Right renal cortex interstitium (tissue), 3 donors: Measurements from ENCODE around the gene C10orf120. TPM values are rescaled to one million over a fixed set of nuclear protein-coding genes. Genes with fewer than 3 reads are reported as not detected.

Experiments used
- DNase-seq, 3 donors: peaks; one replicate each; pipeline ENCODE4 v3.0.0-alpha.2; 2013; ENCODE audit warnings: low read depth in 3 of 3, low spot score in 2 of 3
- polyA plus RNA-seq, 3 donors: library from polyadenylated mRNA; unstranded; fragments of 120-200 nt; gene quantifications; one replicate each; pipeline ENCODE4 v1.2.1, GENCODE V29; 2013; ENCODE audit not compliant: insufficient read length in 3 of 3

The C10orf120 gene
- polyA plus RNA-seq, 3 donors, result not detected

DNA sequence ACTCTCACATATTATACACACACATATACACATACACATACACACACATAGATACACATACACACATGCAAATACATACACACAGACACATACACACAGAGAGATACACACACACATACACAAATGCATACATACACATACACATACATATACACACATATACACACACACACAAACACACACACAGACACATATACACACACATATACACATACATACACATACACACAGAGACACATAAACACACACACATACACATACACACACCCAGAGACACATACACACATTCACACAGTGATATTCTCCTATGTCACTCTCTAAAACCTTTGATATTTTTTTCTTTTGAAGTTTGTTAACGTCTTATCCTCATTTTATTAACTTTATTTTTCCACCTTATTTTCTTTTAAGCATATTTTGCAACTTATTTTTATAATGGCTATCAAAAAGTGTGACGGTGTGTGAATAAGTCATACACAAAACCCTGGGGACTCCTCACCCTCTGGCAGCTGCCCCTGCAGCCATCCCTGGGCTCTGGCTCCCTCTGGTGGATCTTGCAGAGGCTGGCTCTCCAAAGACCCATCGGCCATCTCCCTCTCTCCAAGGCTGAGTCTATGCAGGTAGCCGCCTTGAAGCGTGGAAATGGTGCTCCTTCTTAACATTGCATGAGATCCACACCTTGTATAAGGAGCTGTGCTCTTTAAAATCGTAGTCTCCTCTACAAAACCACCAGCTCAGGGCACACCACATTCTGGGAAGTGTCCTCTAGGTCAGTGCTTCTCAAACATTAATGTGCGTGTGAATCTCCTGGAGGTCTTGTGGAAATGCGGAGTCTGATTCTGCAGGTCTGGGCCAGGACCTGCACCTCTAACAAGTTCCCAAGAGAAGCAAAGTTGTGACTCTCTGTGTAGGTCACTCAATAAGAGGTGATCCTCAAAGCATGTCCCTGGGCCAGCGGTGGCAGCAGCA is 4.1 kb upstream of the C10orf120 start:
- peak in 2 of 3 donors; percentile 32 to 38 for DNase-seq

- DNase-seq, result no peak
Measured at GRCh38 chr10:122702275-122702674, 2.6 kb upstream of the C10orf120 start.

GRCh38 chr10:122701652-122702051 is 2.0 kb upstream of the C10orf120 start:
- DNase-seq, result no peak

DNA sequence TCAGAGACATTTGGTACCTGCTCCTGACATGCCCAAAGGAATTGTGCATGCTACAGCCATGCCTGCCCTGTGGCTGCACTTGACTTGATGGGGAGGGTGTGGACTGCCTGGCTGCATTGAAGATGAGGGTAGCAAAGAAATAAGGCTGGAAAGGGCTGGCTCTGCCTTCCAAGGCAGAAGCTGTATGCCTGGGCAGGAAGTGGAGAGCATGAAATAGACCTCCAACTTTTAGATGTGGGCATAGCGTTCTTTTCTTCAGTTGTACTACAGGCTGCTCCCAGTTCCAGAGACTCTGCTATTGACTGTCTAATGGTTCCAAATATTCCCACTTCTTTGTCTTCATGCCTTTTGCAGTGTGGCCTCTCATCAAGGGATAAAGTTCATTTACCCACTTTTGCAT is 3.0 kb downstream of the C10orf120 start:
- no peak for DNase-seq

GRCh38 chr10:122692744-122693143 is 6.9 kb downstream of the C10orf120 start:
- no peak for DNase-seq

DNA sequence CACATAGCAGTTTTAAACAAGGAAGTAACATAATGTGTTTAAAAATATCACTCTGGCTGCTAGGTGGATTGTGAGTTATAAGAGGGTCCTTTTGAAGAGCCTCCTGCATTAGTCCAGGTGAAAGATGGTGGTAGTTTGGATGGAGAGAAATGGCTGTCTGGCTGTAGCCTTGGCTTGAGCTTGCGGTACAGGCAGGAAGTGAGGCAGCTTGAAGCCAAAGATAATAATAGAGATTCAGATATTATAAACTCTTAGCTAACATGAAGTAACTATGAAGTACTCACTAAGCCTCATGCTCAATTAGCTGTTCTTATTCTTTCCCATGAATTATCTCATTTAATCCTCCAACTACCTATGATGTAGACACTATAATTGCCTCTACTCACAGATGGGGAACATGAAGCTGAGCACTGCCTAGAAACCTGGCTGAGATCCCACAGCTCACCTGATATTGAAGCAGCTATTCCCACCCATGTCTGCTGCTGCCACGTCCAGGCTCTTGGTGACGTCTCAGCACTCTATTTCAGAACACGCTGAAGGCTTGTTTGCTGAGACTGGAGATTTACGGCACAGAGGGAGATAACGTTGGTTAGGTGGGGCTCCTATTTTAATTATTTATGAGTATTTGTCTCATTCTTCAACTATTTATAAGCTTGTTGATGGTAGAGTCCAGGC is 10.4 kb downstream of the C10orf120 start:
- DNase-seq, result no peak

DNA sequence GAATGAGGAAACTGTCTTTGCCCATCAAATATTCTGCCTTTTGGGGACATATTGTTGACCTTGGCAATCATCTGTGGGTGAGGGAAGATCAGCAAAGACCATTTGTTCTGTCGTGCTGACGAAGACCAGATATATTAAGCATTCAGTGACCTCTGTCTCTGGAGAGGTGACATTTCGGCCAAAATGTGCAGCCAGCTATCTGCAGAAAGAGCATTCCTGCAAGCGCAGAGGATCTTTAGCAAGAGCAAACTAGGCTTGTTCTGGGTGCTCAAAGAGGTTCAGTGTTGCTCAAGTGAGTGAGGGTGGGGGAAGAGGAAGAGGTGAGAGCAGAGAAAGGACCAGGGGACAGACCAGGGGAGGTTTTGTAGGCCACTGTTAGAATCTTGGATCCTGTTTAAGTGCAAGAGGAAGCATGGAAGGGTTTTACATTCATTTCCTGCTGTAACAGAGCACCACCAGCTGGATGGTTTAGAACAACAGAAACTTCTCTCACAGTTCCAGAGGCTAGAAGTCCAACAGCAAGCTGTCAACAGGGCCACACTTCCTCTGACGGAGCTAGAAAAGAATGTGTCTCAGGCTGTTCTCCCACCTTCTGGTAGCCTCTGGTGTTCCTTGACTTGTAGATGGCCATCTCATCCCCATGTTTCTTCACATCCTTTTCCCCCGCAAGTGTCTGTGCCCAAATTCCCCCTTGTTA is 11.2 kb downstream of the C10orf120 start:
- peak in 1 of 3 donors; percentile 10 for DNase-seq

DNA sequence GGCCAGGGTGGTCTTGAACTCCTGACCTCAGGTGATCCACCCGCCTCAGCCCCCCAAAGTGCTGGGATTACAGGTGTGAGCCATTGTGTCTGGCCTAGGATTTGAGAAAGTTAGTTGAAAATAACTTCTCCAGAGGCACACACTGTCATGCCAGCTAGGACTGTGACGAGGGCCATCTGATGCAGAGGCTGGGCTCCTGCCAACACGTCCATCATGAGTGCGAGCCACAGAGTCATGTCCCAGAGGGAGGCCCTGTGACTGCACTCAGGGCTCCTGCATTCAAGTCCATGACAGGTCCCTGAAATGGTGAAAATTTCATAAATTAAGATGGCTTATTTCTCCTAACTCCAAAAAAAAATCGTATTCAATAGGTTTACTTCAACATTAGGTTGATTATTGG is 17.1 kb downstream of the C10orf120 start:
- DNase-seq, result no peak

GRCh38 chr10:122678266-122678665 is 21.4 kb downstream of the C10orf120 start:
- no peak for DNase-seq

DNA sequence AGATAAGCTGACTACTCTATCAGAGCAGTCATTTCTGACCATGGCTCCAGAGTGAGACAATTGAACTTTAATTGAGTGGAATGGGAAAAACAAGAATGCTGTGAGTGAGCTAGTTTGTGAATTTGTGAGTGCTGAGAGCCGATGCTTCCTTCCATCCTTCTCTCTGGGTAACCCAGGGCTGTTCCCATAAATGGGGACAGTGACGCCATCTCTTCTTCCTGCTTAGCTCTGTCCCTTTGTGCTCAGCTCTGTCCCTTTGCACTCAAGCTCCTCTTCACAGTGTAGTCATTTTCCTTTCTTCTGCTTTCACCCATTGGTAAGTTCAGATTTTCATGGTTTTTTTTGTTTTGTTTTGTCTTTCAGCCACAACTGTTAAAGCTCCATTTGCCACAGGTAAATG is 24.4 kb downstream of the C10orf120 start:
- no peak for DNase-seq

- DNase-seq, result no peak
Measured at GRCh38 chr10:122674781-122675180, 24.9 kb downstream of the C10orf120 start.

DNA sequence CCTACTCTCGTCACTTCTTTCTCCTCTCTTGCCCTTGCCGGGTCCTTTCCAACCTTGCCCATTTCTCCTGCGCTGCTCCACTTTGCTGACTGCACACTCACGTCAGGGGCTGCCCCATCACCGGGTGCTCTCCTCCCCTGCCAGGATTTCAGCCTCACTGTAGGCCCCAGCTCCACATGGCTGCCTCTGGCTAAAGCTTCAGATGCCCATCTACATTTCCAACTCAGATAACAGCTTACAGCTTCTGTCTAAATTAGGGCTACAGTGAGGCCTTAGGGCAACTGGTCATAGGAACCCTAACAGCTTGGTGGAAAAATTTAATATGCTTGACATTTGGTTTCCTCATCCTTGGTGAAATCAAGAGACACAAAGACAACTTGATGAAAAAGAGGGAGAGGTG is 25.9 kb downstream of the C10orf120 start:
- no peak for DNase-seq

- DNase-seq, result no peak
Measured at GRCh38 chr10:122673269-122673668, 26.4 kb downstream of the C10orf120 start.

DNA sequence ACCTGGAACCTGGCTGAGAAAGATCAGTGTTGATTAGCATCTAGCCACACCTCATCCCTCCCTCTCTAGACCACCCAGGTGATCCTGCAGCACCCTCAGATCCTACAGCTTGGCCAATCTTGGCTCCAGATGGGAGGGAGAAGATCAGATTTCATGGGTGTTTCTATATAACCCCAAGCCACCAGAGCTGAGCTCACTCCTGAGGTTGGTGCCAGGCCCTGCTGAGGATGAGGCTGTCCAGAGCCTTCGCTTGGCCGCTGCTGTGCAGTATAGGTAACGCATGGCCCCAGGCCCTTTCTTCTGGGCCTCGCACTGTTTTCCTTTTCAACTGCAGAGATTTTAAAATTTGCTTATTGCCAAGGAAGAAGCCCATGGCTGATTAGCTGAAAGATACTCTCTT is 27.0 kb downstream of the C10orf120 start:
- no peak for DNase-seq

DNA sequence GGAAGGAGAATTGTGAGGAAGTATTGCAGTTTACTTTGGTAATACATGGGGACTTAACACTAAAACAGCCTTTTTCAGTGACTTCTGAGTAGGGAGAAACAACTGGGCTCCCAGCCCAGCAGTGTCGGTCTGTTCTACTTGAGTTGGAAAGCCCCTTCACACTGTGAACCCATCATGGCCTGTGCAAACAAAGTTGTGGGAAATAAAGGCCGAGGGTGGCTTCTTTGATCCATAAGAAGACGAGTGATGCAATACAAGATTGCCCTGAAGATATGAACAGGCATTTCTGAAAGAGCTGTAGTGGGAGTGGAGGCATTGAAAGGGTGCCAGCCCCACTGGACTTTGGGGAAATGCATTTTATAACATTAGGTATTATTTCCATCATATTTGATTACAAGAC is 28.3 kb downstream of the C10orf120 start:
- no peak for DNase-seq

DNA sequence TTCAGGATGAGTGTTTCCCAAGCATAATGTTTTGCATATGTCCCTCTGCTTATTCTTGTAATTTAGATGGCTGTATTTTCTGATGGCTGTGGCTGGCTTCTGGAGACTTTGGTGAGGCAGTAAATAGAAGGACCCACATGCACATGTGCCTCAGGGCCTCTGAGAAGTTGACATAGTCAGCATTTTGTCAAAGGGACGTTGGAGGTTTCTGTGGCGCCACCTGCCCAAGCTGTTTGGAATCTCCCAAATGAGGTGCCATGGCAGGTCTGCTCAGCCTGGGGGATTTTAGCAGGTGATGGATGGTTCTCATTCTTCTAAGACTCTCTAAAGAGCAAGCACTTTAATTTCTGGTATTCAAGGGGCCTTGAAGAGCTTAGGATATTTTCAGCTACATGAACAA is 29.8 kb downstream of the C10orf120 start:
- no peak for DNase-seq

GRCh38 chr10:122669045-122669444 is 30.6 kb downstream of the C10orf120 start:
- no peak for DNase-seq

DNA sequence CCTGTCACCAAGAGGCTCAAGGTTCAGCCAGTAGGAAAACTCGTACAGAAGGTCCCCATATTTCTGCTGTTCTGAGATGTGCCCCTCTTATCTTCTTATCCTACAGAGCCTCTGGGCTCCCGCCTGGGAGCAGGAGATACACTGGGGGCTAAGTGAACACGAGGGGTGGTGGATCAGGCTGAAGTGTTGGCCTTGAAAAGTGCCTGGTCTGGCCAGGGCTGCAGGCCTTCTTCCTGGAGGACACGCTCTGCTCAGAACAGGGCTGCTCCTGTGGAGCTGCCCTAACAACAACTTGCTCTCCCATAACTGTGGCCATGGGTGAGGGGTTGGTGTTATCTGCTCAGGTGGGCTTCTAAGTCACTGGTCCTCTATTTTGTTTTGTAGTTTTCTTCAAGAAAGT is 33.7 kb downstream of the C10orf120 start:
- DNase-seq, result no peak

- DNase-seq, result peak in 1 of 3 donors; percentile 13
Measured at GRCh38 chr10:122665329-122665860, 34.3 kb downstream of the C10orf120 start.

- no peak for DNase-seq
Measured at GRCh38 chr10:122664501-122664900, 35.1 kb downstream of the C10orf120 start.

GRCh38 chr10:122663516-122664130 is 36.0 kb downstream of the C10orf120 start:
- DNase-seq, result no peak
